WERI-Rb-1 (cell line): Measurements from ENCODE around the gene SCUBE3.

Source experiments
- DNase-seq: peaks from one replicate; pipeline ENCODE4 v3.0.0-alpha.2; 2020
- H3K27ac ChIP-seq: fragments of 250-450 bp; sonication (Bioruptor Pico); 2 replicates; pipeline ENCODE4 v1.5.1; 2020; ENCODE audit warnings: mild to moderate bottlenecking, moderate library complexity
- H3K27me3 ChIP-seq: fragments of 250-450 bp; sonication (Bioruptor Pico); 2 replicates; pipeline ENCODE4 v1.5.1; 2021; ENCODE audit warnings: mild to moderate bottlenecking, low read depth, moderate library complexity; ENCODE audit not compliant: insufficient read depth, severe bottlenecking
- H3K36me3 ChIP-seq: fragments of 250-450 bp; sonication (Bioruptor Pico); 2 replicates; pipeline ENCODE4 v1.5.1; 2020; ENCODE audit warnings: mild to moderate bottlenecking, moderate library complexity
- H3K4me3 ChIP-seq: 2 replicates; pipeline ENCODE4 v1.5.1; 2011; ENCODE audit warnings: low read depth, mild to moderate bottlenecking, control low read depth, low read length
- H3K9me3 ChIP-seq: fragments of 250-450 bp; sonication (Bioruptor Pico); 2 replicates; pipeline ENCODE4 v1.5.1; 2021; ENCODE audit warnings: mild to moderate bottlenecking, moderate library complexity; ENCODE audit not compliant: severe bottlenecking
- TF ChIP-seq, protein P1 (sequence below): IDR thresholded peaks from 2 replicates; pipeline ENCODE4 v1.5.1; 2011; ENCODE audit warnings: low read depth, mild to moderate bottlenecking, control low read depth, inconsistent platforms, low read length

Gene SCUBE3

DNA sequence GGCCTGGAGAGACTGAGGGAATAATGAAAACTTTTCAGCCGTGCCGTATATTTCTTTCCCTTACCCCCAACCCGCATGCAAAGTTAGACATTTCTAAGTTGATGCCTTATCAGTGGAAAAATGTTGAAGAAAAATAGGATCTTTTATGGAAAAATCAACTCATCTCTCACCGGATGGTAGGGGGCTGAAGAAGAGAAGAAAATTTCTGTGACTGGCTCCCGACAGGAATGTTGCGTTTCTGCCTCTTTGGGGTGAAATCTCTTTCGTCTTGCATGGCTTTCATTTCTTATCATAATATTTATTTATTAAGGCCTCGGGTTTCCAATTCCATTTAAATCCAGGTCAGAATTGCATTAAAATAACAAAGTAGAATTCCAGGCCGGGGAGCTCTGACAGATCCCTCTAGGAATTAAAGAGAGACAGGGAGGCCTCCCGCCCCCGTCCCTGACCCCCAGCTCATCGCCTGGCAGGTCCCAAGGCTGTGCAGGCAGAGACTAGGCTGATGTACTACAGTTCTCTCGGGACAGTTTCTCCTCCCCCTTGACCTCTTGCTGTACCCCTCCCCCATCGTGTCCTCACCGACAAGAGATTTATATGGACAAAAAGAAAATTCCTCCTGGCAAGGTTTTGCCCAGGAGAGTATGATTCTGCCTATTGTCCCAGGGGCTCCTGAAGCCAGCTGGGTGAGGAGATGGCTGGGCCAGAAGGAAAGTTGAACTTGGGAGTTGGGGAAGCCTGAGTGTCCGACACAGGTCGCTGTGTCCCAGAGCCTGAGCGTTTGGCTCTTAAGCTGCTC lies 1.3 kb downstream of the SCUBE3 start:
- H3K27me3 ChIP-seq = peaks cover 22% of the 10 kb centered on the region
- peak overlapping the region; percentile 56 for H3K4me3 ChIP-seq
- TF ChIP-seq, protein P1, sequence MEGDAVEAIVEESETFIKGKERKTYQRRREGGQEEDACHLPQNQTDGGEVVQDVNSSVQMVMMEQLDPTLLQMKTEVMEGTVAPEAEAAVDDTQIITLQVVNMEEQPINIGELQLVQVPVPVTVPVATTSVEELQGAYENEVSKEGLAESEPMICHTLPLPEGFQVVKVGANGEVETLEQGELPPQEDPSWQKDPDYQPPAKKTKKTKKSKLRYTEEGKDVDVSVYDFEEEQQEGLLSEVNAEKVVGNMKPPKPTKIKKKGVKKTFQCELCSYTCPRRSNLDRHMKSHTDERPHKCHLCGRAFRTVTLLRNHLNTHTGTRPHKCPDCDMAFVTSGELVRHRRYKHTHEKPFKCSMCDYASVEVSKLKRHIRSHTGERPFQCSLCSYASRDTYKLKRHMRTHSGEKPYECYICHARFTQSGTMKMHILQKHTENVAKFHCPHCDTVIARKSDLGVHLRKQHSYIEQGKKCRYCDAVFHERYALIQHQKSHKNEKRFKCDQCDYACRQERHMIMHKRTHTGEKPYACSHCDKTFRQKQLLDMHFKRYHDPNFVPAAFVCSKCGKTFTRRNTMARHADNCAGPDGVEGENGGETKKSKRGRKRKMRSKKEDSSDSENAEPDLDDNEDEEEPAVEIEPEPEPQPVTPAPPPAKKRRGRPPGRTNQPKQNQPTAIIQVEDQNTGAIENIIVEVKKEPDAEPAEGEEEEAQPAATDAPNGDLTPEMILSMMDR = no peak
- DNase-seq = no peak
- H3K27ac ChIP-seq = no peak overlapping the region
- H3K36me3 ChIP-seq = no peaks in the 10 kb centered on the region
- H3K9me3 ChIP-seq = no peaks in the 10 kb centered on the region

DNA sequence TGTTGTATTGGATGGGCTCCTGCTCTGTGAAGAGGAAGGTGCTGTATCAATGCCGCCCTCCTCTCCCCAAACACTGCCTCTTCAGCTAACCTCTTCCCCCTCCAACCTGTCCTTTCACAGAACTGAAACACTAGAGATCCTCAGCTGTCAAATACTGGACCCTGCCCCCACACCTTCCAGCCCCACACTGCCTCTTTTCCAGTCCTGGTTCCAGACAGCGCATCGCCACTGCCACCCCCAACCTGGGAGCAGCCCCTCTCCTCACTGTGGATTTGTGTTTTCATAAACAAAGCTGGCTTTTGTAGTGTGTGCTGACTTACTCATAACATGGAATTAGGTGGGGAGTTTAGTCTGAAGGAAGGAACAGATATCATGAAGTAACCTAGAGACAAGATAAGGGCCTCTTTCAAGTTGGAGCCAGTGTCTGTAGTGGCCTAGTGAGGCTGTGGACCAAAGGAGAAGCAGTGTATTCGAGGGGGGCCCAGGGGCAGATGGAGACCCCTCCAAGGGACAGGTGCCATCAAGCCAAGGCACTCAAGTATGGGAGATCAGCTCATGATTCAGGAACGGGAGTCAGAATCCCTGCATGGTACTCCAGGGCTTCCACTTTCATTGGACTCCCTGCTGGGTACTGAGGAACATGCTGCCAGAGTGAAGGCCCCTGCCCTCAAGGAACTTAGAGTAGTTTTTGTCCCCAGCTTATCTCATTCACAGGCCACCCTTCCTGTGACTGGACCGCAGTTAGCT lies 2.1 kb downstream of the SCUBE3 start:
- TF ChIP-seq, protein P1 = no peak
- Histone ChIP-seq H3K27ac (no peak overlapping the region), H3K27me3 (peaks cover 22% of the 10 kb centered on the region), H3K36me3 (no peaks in the 10 kb centered on the region), H3K9me3 (no peaks in the 10 kb centered on the region), H3K4me3 (no peak overlapping the region)
- DNase-seq = no peak

DNA sequence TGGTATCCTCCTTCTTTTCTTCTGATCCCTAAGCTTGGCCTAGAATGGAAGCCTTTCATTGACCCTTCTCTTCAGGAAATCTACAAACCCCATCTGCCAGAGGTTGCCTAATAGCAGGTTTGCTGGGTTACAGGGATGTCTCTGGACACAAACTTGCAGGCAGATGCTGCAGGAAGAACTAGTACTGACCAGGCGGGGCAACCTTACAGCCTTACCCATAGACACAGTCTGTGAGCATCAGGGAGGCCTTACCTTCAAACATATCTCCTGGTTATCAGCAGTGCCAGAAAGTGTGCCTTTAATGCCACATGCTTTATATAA lies 2.6 kb downstream of the SCUBE3 start:
- Histone ChIP-seq H3K9me3 (no peaks in the 10 kb centered on the region), H3K36me3 (no peaks in the 10 kb centered on the region), H3K27me3 (peaks cover 20% of the 10 kb centered on the region), H3K27ac (no peak overlapping the region), H3K4me3 (no peak overlapping the region)
- TF ChIP-seq, protein P1 = no peak
- no peak for DNase-seq

DNA sequence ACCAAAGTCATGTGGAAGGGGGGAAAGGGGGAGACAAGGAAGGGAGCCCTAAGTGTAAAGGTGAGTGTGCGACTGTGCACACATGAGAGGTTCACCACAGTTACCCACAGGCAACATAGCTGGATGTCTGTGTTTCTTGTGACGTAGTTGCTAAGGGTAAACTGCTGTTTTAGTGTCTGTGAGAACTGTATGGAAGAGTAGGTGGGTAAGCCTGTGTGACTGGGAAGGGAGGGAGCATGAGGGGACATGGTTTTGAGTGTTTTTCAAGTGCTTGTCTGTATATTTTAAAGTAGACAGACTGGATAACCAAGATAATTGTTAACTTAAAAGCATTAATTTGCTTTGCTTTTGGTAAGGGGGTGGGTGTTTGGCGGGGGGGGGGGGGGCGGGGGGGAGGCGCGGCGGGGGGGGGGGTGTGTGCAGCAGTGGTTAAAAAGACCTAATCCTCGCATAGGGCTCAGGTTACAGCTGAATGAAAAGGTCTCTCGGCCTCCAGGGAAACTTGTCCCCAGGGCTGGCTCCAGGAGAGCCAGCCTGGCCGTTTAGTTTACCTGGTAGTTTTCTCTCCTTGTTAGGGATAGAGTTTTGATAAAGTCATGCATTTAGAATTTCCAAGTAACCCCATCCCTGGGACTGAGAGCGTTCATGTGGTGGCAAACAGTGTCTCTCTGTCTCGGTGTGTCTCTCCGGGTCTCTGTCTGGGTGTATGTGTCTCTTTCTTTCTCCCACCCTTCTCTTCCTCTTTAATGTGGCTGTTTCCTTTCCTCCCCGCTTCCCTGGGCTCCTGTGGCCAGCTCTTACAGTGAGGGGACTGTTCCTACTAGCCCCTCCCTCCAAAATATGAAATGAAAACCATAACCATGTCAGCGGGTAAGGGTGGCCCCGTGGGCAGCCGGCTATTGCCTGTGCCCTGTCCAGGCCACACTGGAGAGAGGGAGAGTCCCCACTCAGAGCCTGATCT lies 3.4 kb downstream of the SCUBE3 start:
- TF ChIP-seq, protein P1 = no peak
- H3K27ac ChIP-seq = no peak overlapping the region
- H3K4me3 ChIP-seq = no peak overlapping the region
- DNase-seq = peak; percentile 44
- peaks cover 13% of the 10 kb centered on the region for H3K27me3 ChIP-seq
- H3K36me3 ChIP-seq = no peaks in the 10 kb centered on the region
- no peaks in the 10 kb centered on the region for H3K9me3 ChIP-seq

DNA sequence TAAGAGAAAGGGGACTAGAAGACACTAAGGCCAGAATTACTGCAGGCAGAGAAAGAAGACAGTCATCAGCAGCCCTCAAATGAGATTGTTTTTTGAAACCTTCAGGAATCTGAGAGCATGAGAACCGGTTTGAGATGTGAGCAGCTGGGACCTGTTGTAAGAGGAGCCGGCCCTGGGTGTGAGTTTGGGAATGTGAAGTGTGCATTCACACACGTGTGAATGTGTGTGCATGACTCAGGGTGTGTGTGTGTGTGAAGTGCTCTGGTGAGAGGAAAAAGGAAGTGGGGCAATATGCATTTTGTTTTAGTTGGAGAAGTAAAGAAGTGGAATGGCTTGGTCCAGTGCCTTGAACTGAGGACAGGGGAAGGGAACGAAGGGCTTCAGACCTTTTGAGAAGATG lies 4.3 kb downstream of the SCUBE3 start:
- no peaks in the 10 kb centered on the region for H3K36me3 ChIP-seq
- H3K9me3 ChIP-seq = no peaks in the 10 kb centered on the region
- TF ChIP-seq, protein P1 = no peak
- peaks cover 5% of the 10 kb centered on the region for H3K27me3 ChIP-seq
- no peak overlapping the region for H3K27ac ChIP-seq
- no peak for DNase-seq
- no peak overlapping the region for H3K4me3 ChIP-seq
